GM21576 (cell line): ENCODE results near the gene SCGB3A2.

ENCODE experiments used
- ATAC-seq: cut with Tn5 transposase; IDR thresholded peaks from one replicate; pipeline ENCODE4 v1.9.1; 2021; ENCODE audit warnings: mild to moderate bottlenecking, moderate library complexity; ENCODE audit not compliant: unreplicated experiment

Gene SCGB3A2

GRCh38 chr5:147878066-147878759, at the start of gene SCGB3A2:
SCGB3A2 (plus strand) TSS chr5:147878711; CDS start chr5:147878804, 93 bp downstream.
- no peak for ATAC-seq

GRCh38 chr5:147830035-147830434, 48.5 kb upstream of the SCGB3A2 start:
- ATAC-seq = no peak

GRCh38 chr5:147831465-147831864, 47.0 kb upstream of the SCGB3A2 start, which contains the start of gene SPINK1:
SPINK1 (minus strand) TSS chr5:147831671; CDS start chr5:147831577, 94 bp downstream.
- no peak for ATAC-seq

GRCh38 chr5:147832541-147832940, 46.0 kb upstream of the SCGB3A2 start:
- no peak for ATAC-seq

GRCh38 chr5:147835386-147835798, 43.1 kb upstream of the SCGB3A2 start:
- ATAC-seq = no peak

- ATAC-seq = no peak
Observed at GRCh38 chr5:147836439-147836838, 42.1 kb upstream of the SCGB3A2 start.

- ATAC-seq = no peak
Observed at GRCh38 chr5:147842869-147843268, 35.6 kb upstream of the SCGB3A2 start.

GRCh38 chr5:147844846-147845245, 33.7 kb upstream of the SCGB3A2 start:
- ATAC-seq = no peak

GRCh38 chr5:147845618-147846017, 32.9 kb upstream of the SCGB3A2 start:
- no peak for ATAC-seq

- no peak for ATAC-seq
Observed at GRCh38 chr5:147849226-147849625, 29.3 kb upstream of the SCGB3A2 start.

GRCh38 chr5:147851578-147851977, 26.9 kb upstream of the SCGB3A2 start:
- ATAC-seq = no peak

GRCh38 chr5:147852365-147852764, 26.1 kb upstream of the SCGB3A2 start:
- ATAC-seq = no peak

- ATAC-seq = no peak
Observed at GRCh38 chr5:147853372-147853987, 25.0 kb upstream of the SCGB3A2 start.

GRCh38 chr5:147854331-147854730, 24.2 kb upstream of the SCGB3A2 start:
- no peak for ATAC-seq

GRCh38 chr5:147854894-147855773, 23.4 kb upstream of the SCGB3A2 start:
- ATAC-seq = no peak

GRCh38 chr5:147855774-147856069, 22.8 kb upstream of the SCGB3A2 start:
- ATAC-seq = no peak

- ATAC-seq = no peak
Observed at GRCh38 chr5:147856801-147857200, 21.7 kb upstream of the SCGB3A2 start.

- ATAC-seq = peak; percentile 76
Observed at GRCh38 chr5:147857302-147858129, 21.0 kb upstream of the SCGB3A2 start.

- no peak for ATAC-seq
Observed at GRCh38 chr5:147858565-147858964, 19.9 kb upstream of the SCGB3A2 start.

GRCh38 chr5:147859962-147860640, 18.4 kb upstream of the SCGB3A2 start:
- ATAC-seq = no peak
